ENCODE data around the gene PRSS3.
"Not testable (repeated sequence)": the region's sequence is repeated elsewhere in the genome, so short reads cannot be mapped to it uniquely, and the experiment has no call there.

Gene PRSS3

DNA sequence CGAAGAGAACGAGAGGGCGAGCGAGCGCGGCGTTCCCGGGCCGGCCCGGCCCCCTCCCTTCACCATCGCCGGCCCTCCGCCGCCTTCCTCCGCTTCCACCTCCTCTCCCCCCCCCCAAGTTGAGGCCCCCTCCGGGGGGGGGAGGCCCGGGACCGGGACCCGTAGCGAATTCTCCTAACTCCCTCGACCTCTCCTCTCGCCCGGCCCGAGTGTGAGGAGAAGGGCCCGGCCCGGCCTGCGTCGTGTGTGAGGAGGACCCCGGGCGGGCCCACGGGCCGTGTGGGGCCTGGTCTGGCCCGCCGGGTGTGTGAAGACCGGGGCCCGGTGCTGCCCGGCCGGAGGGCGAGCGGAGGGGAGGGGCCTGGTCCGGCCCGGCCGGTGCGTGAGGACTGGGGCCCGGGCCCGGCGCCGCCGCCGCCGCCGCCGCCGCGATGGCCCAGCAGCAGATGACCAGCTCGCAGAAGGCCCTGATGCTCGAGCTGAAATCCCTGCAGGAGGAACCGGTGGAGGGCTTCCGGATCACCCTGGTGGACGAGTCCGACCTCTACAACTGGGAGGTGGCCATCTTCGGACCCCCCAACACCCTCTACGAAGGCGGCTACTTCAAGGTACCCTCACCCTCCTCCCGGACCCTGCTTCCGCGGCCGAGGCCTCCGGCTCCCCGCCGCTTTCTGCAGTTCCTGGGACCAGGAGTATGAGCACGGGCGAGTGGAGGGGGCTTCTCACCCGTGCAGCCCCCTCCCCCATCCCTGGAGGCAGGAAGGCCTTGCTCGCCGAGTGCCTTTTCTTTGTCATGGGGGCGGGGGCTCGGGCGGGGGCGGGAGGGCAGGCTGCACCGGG, 22.2 kb downstream of the PRSS3 start:
- peak; percentile 25 for DNase-seq (ENCODE audit: low read depth in 2 of 2)

DNA sequence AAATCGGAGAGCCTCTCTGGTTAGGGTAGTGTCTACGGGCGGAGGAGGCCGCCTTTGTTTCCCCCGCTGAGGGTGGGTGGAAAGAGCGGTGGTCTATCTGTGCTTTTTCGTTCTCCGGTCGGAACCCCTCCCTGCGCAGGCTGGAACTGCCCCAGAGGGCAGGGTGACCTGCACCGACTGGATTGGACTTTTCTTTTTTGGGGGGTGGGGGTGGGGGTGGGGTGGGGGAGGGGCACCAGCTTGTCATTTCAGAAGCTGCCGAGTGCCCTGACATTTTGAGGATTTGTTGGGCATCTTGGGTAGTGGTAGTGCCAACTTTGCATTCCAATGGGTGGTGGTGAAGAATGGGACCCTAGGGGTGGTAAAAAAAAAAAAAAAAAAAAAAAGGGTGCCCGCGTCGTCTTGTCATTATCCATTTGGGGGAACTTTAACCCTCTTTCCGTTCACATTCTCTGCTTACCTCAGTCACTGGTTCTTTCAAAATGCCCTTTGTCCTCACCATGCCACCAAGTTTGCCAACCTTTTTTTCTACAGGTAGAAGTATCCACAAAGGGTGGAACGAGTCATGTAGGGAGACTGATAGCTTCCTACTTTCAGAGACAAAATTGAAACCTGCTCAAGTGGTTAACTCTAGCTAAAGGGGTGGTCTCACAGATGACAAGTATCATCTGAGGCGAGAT, 22.9 kb downstream of the PRSS3 start:
- DNase-seq (ENCODE audit: low read depth in 2 of 2), result no peak

DNA sequence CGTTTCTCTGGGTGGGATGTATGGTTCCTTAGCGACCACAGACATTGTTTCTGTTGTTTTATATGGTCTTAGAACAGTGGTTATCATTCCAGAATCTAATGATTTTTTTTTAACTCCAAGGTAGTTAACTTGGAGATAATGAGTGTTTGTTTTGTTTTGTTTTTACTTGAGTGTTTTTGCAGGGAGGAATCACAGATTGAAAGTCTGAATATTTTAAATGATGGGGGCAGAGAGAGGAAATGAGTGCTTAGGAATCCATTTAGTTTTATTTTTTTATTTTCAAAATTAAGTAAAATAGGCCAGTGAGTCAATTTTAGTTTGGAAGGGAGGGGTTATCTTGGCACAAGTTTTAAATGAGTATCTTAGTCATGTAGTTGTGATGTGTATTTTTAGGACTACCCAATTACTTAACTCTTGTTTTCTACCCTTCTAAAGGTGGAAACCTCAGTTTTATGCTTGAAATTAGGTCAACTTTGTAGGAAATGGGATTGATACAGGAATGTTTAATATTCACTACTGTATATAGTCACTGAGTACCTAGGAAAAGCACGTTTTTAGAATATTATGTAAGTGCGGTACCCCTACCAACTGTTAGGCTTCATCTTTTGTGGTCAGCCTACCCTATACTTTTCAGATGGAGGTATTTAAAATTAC, 23.6 kb downstream of the PRSS3 start:
- no peak for DNase-seq (ENCODE audit: low read depth in 2 of 2)

DNA sequence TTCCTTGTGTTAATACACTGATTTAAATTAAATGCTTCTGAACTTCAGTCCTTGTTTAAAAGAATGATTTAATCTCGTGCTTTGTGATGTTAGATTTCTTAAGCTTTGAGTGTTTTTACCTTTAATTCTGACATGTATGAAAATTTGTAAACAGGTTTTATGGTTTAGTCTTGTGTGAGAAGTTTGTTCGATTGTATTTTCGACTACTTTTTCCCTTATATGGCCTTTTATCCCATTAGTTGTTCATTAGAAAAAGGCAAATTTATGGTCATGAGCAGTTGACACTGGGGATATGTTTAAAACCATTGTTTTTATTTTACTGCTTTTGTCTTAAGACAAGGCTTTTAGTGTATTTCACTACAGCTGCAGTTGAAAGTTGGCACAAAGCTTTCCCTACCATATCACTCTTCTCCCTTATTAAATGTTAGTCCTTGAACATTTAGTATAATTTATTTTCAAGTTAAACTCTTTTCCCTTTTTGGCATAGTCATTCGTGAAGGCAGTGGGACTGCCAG, 24.9 kb downstream of the PRSS3 start:
- DNase-seq (ENCODE audit: low read depth in 2 of 2), result no peak

DNA sequence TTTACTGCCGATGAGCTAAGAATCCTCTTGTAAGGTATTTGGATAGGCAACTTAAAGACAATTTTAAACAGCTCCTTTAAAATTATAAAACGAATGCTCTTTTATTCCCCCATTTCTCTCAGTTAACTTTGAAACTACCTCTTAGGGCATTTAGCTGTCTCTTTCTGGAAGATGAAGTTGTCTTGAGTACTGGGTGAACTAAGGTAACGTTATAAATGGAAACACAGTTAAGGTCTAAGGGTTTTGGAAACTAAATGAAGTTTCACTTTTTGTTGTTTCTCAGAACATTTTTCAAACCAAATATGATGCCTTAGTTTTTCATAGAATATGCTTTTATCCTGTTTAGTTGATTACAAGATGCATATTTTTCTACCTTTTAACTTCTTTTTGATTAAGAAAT, 28.4 kb downstream of the PRSS3 start:
- no peak for DNase-seq (ENCODE audit: low read depth in 2 of 2)

- DNase-seq (ENCODE audit: low read depth in 2 of 2), result not testable (repeated sequence)
These were observed 31.9 kb downstream of the PRSS3 start for GRCh38 chr9:33827285-33827684.

- DNase-seq (ENCODE audit: low read depth in 2 of 2), result not testable (repeated sequence)
These were observed 34.4 kb downstream of the PRSS3 start for GRCh38 chr9:33829641-33830230.

DNA sequence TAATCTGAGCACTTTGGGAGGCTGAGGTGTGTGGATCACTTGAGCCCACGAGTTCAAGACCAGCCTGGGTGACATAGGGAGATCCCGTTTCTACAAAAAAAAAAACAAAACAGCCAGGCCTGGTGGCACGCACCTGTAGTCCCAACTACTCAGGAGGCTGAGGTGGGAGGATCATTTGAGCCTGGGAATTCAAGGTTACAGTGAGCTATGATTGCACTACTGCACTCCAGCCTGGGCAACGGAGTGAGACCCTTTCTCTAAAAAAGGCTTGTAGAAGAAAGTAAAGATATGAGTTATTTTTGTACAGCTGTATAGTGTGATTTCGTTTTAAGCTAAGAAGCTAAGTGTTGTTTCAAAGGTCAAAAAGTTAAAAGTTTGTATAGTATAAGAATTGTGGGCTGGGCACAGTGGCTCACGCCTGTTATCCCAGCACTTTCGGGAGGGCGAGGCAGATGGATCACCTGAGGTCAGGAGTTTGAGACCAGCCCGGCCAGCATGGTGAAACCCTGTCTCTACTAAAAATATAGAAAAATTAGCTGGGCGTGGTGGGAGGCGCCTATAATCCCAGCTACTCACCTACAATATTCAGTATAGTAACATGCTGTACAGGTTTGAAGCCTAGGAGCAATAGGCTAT, 40.4 kb downstream of the PRSS3 start:
- DNase-seq (ENCODE audit: low read depth in 2 of 2), result no peak

DNA sequence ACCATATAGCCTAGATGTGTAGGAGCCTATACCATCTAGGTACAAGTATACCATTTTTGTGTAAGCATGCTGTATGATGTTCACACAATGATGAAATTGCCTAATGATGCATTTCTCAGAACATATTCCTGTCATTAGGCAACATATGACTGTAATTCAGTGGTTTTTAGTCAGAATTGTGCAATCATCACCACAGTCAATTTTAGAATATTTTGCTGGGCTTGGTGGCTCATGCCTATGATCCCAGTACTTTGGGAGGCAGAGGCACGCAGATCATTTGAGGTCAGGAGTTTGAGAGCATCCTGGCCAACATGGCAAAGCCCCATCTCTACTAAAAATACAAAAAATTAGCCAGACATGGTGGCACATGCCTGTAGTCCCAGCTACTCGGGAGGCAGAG, 40.9 kb downstream of the PRSS3 start:
- DNase-seq (ENCODE audit: low read depth in 2 of 2), result not testable (repeated sequence)

GRCh38 chr9:33837138-33837537, 41.8 kb downstream of the PRSS3 start:
- no peak for DNase-seq (ENCODE audit: low read depth in 2 of 2)

- DNase-seq (ENCODE audit: low read depth in 2 of 2), result no peak
These were observed 45.0 kb downstream of the PRSS3 start for GRCh38 chr9:33840381-33840780.

DNA sequence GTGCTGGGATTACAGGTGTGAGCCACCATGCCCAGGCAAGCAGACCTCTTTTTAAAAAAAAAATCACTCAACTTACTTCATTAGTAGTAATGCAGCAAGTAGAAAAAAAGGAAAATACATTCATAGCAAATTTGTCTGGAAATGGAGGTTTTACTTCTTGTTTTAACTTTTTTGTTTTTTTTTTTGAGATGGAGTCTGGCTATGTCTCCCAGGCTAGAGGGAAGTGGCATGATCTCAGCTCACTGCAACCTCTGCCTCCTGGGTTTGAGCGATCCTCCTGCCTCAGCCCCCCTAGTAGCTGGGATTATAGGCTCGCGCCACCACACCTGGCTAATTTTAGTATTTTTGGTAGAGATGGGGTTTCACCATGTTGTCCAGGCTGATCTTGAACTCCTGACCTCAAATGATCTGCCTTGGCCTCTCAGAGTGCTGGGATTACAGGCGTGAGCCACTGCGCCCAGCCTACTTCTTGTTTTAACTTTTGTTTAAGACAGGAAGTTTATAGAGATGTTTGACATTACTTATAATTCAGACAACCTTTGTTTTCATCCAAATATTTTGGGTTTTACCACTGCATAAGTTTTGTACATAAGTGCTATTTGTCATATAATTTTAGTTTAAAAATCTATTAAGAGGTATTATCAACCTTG, 48.1 kb downstream of the PRSS3 start:
- DNase-seq (ENCODE audit: low read depth in 2 of 2), result no peak

GRCh38 chr9:33846231-33846630, 50.9 kb downstream of the PRSS3 start:
- no peak for DNase-seq (ENCODE audit: low read depth in 2 of 2)

- DNase-seq (ENCODE audit: low read depth in 2 of 2), result not testable (repeated sequence)
These were observed 52.5 kb downstream of the PRSS3 start for GRCh38 chr9:33847894-33848205.

Data from stimulated activated CD8-positive, alpha-beta memory T cell treated with anti-CD3 and anti-CD28 coated beads, Interleukin-2, amount 100 ng/mL, for 48 hours (primary cell).